Measurements from ENCODE around the gene PXDN. TPM values are rescaled to one million over a fixed set of nuclear protein-coding genes. Genes with fewer than 3 reads are reported as not detected.

PXDN gene
- total RNA-seq, 1 experiment from 2014 or later: 125 TPM

DNA sequence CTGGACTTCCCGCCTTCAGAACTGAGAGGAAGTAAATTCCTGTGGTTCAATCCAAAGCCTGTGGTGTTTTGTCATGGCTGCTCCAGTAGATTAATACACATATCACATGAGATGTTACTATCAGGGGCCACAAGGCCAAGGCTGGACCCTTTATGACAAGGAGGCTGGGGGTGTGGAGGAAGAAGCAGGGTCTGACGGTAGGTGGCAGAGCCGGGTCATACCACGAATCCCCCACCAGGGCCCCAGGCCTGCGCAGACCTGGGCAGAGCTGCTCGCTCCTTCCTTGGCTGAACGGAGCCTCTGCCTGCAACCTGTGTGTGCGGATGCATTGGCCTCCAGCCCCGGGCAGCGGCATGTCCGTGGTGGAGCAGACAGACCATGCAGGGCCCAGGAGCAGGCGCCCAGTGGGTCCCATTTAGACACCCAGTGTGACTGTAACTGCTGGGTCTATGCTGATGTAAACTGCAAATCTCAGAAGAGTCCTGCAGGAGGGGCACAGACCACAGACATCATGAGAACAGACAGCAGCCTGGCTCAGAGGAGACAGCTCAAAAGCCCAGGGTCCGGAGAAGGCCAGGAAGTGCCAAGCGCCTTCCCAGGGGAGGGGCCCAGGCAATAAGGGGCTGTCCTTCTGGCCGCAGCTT, 155.2 kb downstream of the PXDN start:
- BruUV-seq (replicated peaks): no TSS peak

GRCh38 chr2:1588051-1588977, 156.0 kb downstream of the PXDN start:
- Histone ChIP-seq H3K9me3 (ENCODE audit: low read length) (no peaks in the 10 kb centered on the region), H3K27ac (ENCODE audit: low read length) (no peak overlapping the region), H3F3A (ENCODE audit: low read length, unreplicated experiment) (peaks cover 1% of the 10 kb centered on the region), H2AFZ (ENCODE audit: low read length) (no peak overlapping the region), H3K4me3 (ENCODE audit: low read length) (no peak overlapping the region), H3K79me2 (ENCODE audit: low read length) (0 out of 2 replicates have a peak, but pooled peaks cover 6% of the 10 kb centered on the region), H3K27me3 (ENCODE audit: low read length) (no peaks in the 10 kb centered on the region), H3K9me2 (replicated peaks; ENCODE audit: low read length) (no peaks in the 10 kb centered on the region), H3K4me2 (ENCODE audit: low read length) (no peak overlapping the region), H3K36me3 (ENCODE audit: low read depth, low read length) (no peaks in the 10 kb centered on the region), H3K4me1 (ENCODE audit: insufficient read depth, low read length) (peaks cover 53% of the 10 kb centered on the region), H3K9ac (ENCODE audit: low read length) (no peak overlapping the region), H4K20me1 (ENCODE audit: low read length) (no peaks in the 10 kb centered on the region)
- intact Hi-C loops (cut with micrococcal nuclease): no loop called here
- DNase-seq (no peak), ATAC-seq (no peak)
- CTCF ChIA-PET: no interaction called here
- POLR2A ChIA-PET (ENCODE audit: unreplicated experiment): no interaction called here
- BruUV-seq (replicated peaks): no TSS peak
- TF ChIP-seq EZH2phosphoT487 (IDR thresholded peaks at IDR 0.05; ENCODE audit: borderline replicate concordance, low read length) (no peak), CTCF (conservative IDR thresholded peaks at IDR 0.05; ENCODE audit: low read depth, low read length) (no peak), EZH2 (IDR thresholded peaks at IDR 0.05; ENCODE audit: low read length, unreplicated experiment) (no peak)

More for the DNA sequence above, 155.2 kb downstream of the PXDN start:
- DNase-seq (no peak), ATAC-seq (no peak)
- Histone ChIP-seq H3K9ac (ENCODE audit: low read length) (no peak overlapping the region), H3K4me3 (ENCODE audit: low read length) (no peak overlapping the region), H3K9me3 (ENCODE audit: low read length) (no peaks in the 10 kb centered on the region), H3K79me2 (ENCODE audit: low read length) (0 out of 2 replicates have a peak, but pooled peaks cover 6% of the 10 kb centered on the region), H3F3A (ENCODE audit: low read length, unreplicated experiment) (peaks cover 4% of the 10 kb centered on the region), H3K4me2 (ENCODE audit: low read length) (no peak overlapping the region), H3K36me3 (ENCODE audit: low read depth, low read length) (no peaks in the 10 kb centered on the region), H4K20me1 (ENCODE audit: low read length) (no peaks in the 10 kb centered on the region), H3K4me1 (ENCODE audit: insufficient read depth, low read length) (peaks cover 61% of the 10 kb centered on the region), H3K27me3 (ENCODE audit: low read length) (no peaks in the 10 kb centered on the region), H3K9me2 (replicated peaks; ENCODE audit: low read length) (no peaks in the 10 kb centered on the region), H2AFZ (ENCODE audit: low read length) (no peak overlapping the region), H3K27ac (ENCODE audit: low read length) (no peak overlapping the region)
- CTCF ChIA-PET: no interaction called here
- intact Hi-C loops (cut with micrococcal nuclease): no loop called here
- 0 out of 2 replicates have a peak, but pooled peaks have one; percentile 9 for TF ChIP-seq CTCF (conservative IDR thresholded peaks at IDR 0.05; ENCODE audit: low read depth, low read length)
- no peak for TF ChIP-seq EZH2 (IDR thresholded peaks at IDR 0.05; ENCODE audit: low read length, unreplicated experiment)
- no peak for TF ChIP-seq EZH2phosphoT487 (IDR thresholded peaks at IDR 0.05; ENCODE audit: borderline replicate concordance, low read length)
- POLR2A ChIA-PET (ENCODE audit: unreplicated experiment): no interaction called here

All from PC-3 (cell line).